ENCODE results near the gene MLLT3.

DNA sequence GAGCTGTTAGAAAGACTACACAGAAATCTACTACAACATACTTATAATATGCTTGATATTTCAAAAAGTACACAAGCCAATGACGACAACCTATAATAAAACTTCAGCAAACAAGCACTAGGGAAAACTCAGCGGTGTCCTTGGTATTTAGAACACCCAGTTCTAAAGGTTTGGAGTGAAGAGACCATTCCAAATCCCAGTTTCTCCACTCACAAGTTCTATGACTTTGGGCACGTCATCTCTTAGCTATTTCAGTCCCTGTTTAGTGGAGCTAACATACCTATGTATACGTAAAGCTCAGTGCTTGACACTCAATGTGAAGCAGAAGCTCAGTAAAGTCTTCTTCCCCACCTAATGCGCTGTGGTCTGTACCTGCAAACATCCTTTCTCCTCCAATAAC is 52.8 kb downstream of the MLLT3 start:
- TF ChIP-seq, protein P1, sequence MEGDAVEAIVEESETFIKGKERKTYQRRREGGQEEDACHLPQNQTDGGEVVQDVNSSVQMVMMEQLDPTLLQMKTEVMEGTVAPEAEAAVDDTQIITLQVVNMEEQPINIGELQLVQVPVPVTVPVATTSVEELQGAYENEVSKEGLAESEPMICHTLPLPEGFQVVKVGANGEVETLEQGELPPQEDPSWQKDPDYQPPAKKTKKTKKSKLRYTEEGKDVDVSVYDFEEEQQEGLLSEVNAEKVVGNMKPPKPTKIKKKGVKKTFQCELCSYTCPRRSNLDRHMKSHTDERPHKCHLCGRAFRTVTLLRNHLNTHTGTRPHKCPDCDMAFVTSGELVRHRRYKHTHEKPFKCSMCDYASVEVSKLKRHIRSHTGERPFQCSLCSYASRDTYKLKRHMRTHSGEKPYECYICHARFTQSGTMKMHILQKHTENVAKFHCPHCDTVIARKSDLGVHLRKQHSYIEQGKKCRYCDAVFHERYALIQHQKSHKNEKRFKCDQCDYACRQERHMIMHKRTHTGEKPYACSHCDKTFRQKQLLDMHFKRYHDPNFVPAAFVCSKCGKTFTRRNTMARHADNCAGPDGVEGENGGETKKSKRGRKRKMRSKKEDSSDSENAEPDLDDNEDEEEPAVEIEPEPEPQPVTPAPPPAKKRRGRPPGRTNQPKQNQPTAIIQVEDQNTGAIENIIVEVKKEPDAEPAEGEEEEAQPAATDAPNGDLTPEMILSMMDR (IDR thresholded peaks at IDR 0.05), result no peak
- no peak for TF ChIP-seq POLR2A (IDR thresholded peaks at IDR 0.05)
- TF ChIP-seq EP300 (IDR thresholded peaks at IDR 0.05), result no peak
- TF ChIP-seq POLR2AphosphoS5 (IDR thresholded peaks at IDR 0.05), result no peak
